Measurements from ENCODE around the gene SDSL.

SDSL gene

DNA sequence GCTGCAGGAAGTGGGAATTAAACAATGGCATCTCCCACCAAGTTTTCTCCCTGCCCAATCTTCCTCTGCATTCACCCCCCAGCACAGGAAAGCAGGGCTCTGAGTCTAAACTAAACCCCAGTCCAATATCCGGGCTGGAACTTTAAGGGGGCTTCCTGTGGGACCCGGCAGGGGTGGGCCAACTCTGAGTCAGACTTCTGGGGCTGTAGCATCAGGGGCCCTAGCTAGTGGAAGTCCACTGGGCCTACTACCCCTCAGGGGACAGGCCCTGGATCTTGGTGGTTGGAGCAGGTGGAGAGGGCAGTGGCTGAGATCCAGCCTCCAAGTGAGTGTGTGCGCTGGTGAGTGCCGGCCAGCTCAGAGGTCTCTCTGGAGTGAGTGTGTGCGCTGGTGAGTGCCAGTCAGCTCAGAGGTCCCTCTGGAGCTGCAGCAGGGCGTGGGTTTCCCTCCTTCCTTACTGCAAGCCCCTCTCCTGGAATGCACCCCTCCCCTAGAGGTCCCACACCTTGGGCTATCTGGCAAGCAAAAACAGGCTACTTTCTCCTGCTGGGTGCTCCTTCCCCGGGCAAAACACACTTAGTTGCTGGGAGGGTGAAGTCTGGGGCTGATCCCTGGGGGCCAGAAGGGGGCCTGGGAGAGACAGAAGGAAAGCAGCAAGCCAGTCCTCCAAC is 55.1 kb downstream of the SDSL start:
- FAIRE-seq (no peak), DNase-seq (ENCODE audit: insufficient read length, low spot score) (no peak)

GRCh38 chr12:113477842-113478215 is 55.6 kb downstream of the SDSL start:
- DNase-seq (ENCODE audit: insufficient read length, low spot score) (no peak), FAIRE-seq (no peak)

DNA sequence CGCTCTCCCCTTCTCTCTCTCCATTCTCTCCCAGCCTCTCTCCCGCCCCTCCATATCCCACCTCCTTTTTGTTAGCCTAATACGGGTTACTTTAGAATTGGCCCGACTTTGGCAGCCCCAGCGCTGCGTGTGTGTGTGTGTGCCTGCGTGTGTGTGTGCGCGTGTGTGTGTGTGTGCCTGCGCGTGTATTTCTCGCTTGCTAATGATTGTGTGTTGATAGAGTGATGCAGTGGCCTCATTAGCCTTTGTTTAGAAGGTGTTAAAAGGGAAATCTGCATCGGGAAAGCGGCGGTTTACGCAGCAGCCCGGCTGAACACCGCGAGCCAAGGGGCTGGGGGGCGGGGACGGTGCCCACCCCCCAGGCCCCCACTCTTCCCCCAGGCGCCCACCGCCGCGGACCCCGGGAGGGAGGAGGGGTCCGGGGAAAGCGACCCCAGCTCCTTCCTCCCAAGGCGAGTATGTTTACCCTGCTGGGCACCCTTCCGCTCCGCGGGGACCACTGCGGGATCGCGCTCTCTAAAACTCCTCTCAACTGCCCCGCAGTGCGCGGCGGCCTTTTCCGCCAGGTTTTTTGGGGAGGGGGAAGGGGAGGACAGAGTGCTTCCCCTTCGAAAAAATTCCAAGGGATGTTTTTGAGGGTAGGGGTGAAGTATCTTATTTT is 56.3 kb downstream of the SDSL start:
- DNase-seq (ENCODE audit: insufficient read length, low spot score) (no peak), FAIRE-seq (no peak)

DNA sequence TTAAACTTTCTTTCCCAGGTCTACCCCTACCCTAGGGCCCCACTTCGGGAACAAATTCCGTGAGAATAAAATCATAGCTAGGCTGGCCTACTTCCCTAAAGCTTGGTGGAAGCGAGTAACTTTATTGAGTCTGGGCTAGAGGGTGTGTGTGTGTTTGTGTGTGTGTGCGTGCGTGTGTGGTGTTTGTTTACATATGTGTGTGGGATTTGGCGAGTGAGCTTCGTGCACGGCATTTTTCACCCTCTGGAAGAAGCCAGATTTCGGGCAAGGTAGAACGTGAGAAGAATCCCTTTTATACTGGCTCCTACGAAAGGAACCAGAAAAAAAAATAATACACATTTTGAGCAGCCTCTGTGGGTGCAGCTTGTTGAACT is 57.0 kb downstream of the SDSL start:
- no peak for FAIRE-seq
- no peak for DNase-seq (ENCODE audit: insufficient read length, low spot score)

- no peak for DNase-seq (ENCODE audit: insufficient read length, low spot score)
- no peak for FAIRE-seq
Measured at GRCh38 chr12:113479590-113480335, 57.6 kb downstream of the SDSL start.

DNA sequence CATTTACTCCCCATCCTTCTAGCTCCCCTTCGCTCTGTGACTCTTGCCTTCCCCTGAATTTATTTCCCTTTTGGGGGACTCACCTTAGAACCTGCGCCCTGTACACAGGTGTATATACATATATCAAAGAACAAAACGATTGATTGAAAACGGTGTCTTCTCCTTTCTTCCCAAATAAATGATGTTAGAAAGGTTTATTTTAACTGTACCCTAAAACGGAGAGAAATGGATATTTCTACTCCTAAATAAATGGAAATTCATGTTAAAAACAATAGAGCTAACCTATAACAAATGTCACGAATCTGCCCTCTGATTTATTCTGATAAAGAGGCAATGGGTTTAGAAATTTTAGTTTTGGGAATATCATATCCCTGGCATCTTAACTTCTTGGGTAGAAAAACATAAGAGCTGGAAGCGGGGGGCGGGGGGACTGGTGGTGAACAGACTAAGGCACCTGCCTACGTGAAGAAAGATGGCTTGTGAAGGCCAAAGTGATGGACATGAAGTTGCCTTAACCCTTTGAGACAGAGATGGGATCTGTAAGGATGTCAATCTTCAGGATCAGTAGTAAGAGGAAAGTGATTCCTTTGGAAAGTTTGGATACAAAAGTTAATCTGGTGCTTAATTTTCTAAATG is 58.3 kb downstream of the SDSL start:
- no peak for FAIRE-seq
- no peak for DNase-seq (ENCODE audit: insufficient read length, low spot score)

- no peak for DNase-seq (ENCODE audit: insufficient read length, low spot score)
- FAIRE-seq, result no peak
Measured at GRCh38 chr12:113482334-113482733, 60.2 kb downstream of the SDSL start.

DNA sequence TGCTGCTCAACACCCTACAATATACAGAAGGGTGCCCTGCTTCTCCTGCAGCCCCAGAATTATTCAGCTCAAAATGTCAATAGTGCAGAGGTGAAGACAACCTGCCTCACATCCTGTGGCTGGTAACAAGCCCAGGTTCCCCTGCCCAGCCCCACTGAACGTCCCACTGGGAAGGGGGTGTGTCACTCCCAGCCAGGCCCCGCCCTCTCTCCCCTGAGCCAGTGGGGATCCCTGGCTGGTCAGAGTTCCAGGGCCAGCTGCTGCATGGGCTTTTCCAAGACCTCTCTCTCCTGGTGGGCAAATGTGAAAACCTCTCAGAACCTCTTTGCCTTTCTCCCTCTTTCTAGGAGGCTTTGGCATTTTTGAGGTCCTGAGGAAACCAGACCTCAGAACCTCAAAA is 63.1 kb downstream of the SDSL start:
- no peak for DNase-seq (ENCODE audit: insufficient read length, low spot score)
- FAIRE-seq, result no peak

GRCh38 chr12:113486722-113487121 is 64.5 kb downstream of the SDSL start:
- FAIRE-seq (no peak), DNase-seq (ENCODE audit: insufficient read length, low spot score) (no peak)
